ENCODE data around the gene TM6SF1. TPM values are rescaled to one million over a fixed set of nuclear protein-coding genes. Genes with fewer than 3 reads are reported as not detected.

Gene TM6SF1
- total and polyA plus RNA-seq, 4 donors, result 2.2 to 13.0 (median 9.6) TPM

GRCh38 chr15:83115410-83115809, 8.0 kb downstream of the TM6SF1 start:
- no peak overlapping the region for H3K27ac ChIP-seq (ENCODE audit: low read depth in 1 of 2, low read length in 2 of 2)
- DNase-seq, result no peak
- H3K4me3 ChIP-seq (ENCODE audit: low read length in 2 of 2), result no peak overlapping the region
- WGBS, 2 donors, result 94 to 96% methylated on average over 3 of the region's 3 CpGs
- no peaks in the 10 kb centered on the region for H3K9me3 ChIP-seq (ENCODE audit: control insufficient read depth, low read length)
- H3K36me3 ChIP-seq (ENCODE audit: control insufficient read depth in 1 of 2, insufficient read depth in 2 of 2, low read length in 1 of 2), result no peaks in the 10 kb centered on the region
- no peak for ATAC-seq (ENCODE audit: low FRiP score)
- no peaks in the 10 kb centered on the region for H3K27me3 ChIP-seq (ENCODE audit: control insufficient read depth in 1 of 2, insufficient read depth in 2 of 2, low read length in 1 of 2)
- no peaks in the 10 kb centered on the region for H3K4me1 ChIP-seq (ENCODE audit: control insufficient read depth in 1 of 2, insufficient read depth in 2 of 2, low read length in 2 of 2)
- intact Hi-C loops (cut with DNase I), result no loop called here

GRCh38 chr15:83115831-83116565, 8.6 kb downstream of the TM6SF1 start:
- no peaks in the 10 kb centered on the region for H3K27me3 ChIP-seq (ENCODE audit: control insufficient read depth in 1 of 2, insufficient read depth in 2 of 2, low read length in 1 of 2)
- 90 to 92% methylated on average over 11 of the region's 11 CpGs for WGBS, 2 donors
- ATAC-seq (ENCODE audit: low FRiP score) (no peak), DNase-seq (no peak)
- no peaks in the 10 kb centered on the region for H3K36me3 ChIP-seq (ENCODE audit: control insufficient read depth in 1 of 2, insufficient read depth in 2 of 2, low read length in 1 of 2)
- intact Hi-C loops (cut with DNase I), result no loop called here
- H3K4me1 ChIP-seq (ENCODE audit: control insufficient read depth in 1 of 2, insufficient read depth in 2 of 2, low read length in 2 of 2), result no peaks in the 10 kb centered on the region
- no peak overlapping the region for H3K27ac ChIP-seq (ENCODE audit: low read depth in 1 of 2, low read length in 2 of 2)
- H3K9me3 ChIP-seq (ENCODE audit: control insufficient read depth, low read length), result no peaks in the 10 kb centered on the region
- H3K4me3 ChIP-seq (ENCODE audit: low read length in 2 of 2), result no peak overlapping the region

GRCh38 chr15:83118291-83118827, 10.9 kb downstream of the TM6SF1 start:
- intact Hi-C loops (cut with DNase I), result no loop called here
- Histone ChIP-seq H3K36me3 (ENCODE audit: control insufficient read depth in 1 of 2, insufficient read depth in 2 of 2, low read length in 1 of 2) (no peaks in the 10 kb centered on the region), H3K4me3 (ENCODE audit: low read length in 2 of 2) (no peak overlapping the region), H3K27me3 (ENCODE audit: control insufficient read depth in 1 of 2, insufficient read depth in 2 of 2, low read length in 1 of 2) (no peaks in the 10 kb centered on the region), H3K27ac (ENCODE audit: low read depth in 1 of 2, low read length in 2 of 2) (no peak overlapping the region), H3K4me1 (ENCODE audit: control insufficient read depth in 1 of 2, insufficient read depth in 2 of 2, low read length in 2 of 2) (no peaks in the 10 kb centered on the region), H3K9me3 (ENCODE audit: control insufficient read depth, low read length) (no peaks in the 10 kb centered on the region)
- DNase-seq, result no peak
- WGBS, 2 donors, result 77 to 80% methylated on average over 6 of the region's 6 CpGs
- ATAC-seq (ENCODE audit: low FRiP score), result no peak

GRCh38 chr15:83118968-83119367, 11.5 kb downstream of the TM6SF1 start:
- no peaks in the 10 kb centered on the region for H3K27me3 ChIP-seq (ENCODE audit: control insufficient read depth in 1 of 2, insufficient read depth in 2 of 2, low read length in 1 of 2)
- H3K27ac ChIP-seq (ENCODE audit: low read depth in 1 of 2, low read length in 2 of 2), result no peak overlapping the region
- 80 to 84% methylated on average over 4 of the region's 4 CpGs for WGBS, 2 donors
- H3K4me3 ChIP-seq (ENCODE audit: low read length in 2 of 2), result no peak overlapping the region
- no peaks in the 10 kb centered on the region for H3K36me3 ChIP-seq (ENCODE audit: control insufficient read depth in 1 of 2, insufficient read depth in 2 of 2, low read length in 1 of 2)
- DNase-seq, result no peak
- intact Hi-C loops (cut with DNase I), result no loop called here
- H3K4me1 ChIP-seq (ENCODE audit: control insufficient read depth in 1 of 2, insufficient read depth in 2 of 2, low read length in 2 of 2), result no peaks in the 10 kb centered on the region
- ATAC-seq (ENCODE audit: low FRiP score), result no peak
- H3K9me3 ChIP-seq (ENCODE audit: control insufficient read depth, low read length), result no peaks in the 10 kb centered on the region

DNA sequence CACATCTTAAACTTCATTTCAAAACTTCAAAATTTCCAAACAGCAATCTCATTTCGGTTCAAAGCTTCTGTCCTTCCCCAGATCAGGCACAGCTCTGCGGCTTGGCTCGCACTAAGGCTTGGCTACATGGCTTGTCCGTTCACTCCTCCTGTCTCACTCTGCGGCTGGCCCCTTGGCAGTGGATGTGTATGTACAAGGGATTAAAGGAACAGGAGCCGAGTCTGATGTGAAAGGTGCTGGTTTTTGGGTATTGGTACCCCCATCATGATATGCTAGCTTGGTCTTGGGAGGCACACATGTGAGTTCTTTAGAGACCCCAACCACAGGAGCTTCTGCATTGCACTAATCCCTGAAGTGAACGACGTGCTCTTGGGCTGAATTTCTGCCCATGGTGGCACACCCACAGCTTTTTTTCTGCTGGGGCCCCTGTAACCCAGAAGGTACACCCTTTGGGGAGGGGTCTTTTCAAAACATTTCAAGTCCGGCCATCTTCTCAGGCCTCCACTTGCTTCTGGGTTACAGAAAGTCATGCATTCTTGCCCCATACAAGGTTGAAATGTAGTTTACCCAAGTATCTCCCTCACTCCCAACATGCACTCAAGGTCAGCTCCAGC, 12.6 kb downstream of the TM6SF1 start:
- 79 to 81% methylated on average over 9 of the region's 9 CpGs for WGBS, 2 donors
- no peak for DNase-seq

DNA sequence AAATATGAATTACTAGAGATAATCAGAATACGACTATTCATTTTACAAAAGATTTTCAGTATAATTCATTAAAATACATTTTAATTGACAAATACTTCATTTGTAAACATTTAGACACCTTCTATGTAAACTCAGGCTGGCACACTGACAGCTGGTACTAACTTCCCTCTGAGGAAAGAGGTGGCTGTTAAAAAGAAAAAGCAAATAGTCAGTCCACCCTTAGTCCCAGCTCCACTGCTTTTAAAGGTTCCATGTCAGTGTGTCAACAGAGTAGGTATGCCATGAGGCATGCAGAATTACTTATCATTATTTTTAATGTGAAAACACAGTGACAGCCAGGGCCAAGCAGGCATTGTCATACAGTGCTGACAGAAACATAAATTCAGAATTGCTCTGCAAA, 16.1 kb downstream of the TM6SF1 start:
- Histone ChIP-seq H3K27ac (ENCODE audit: low read depth in 1 of 2, low read length in 2 of 2) (no peak overlapping the region), H3K9me3 (ENCODE audit: control insufficient read depth, low read length) (no peaks in the 10 kb centered on the region), H3K27me3 (ENCODE audit: control insufficient read depth in 1 of 2, insufficient read depth in 2 of 2, low read length in 1 of 2) (no peaks in the 10 kb centered on the region), H3K4me3 (ENCODE audit: low read length in 2 of 2) (no peak overlapping the region), H3K4me1 (ENCODE audit: control insufficient read depth in 1 of 2, insufficient read depth in 2 of 2, low read length in 2 of 2) (no peaks in the 10 kb centered on the region), H3K36me3 (ENCODE audit: control insufficient read depth in 1 of 2, insufficient read depth in 2 of 2, low read length in 1 of 2) (no peaks in the 10 kb centered on the region)
- intact Hi-C loops (cut with DNase I), result no loop called here
- WGBS, 2 donors, result 95 to 98% methylated on average over 1 of the region's 1 CpG
- DNase-seq (no peak), ATAC-seq (ENCODE audit: low FRiP score) (no peak)

More for the DNA sequence above, 12.6 kb downstream of the TM6SF1 start:
- no peak for ATAC-seq (ENCODE audit: low FRiP score)
- Histone ChIP-seq H3K9me3 (ENCODE audit: control insufficient read depth, low read length) (no peaks in the 10 kb centered on the region), H3K4me3 (ENCODE audit: low read length in 2 of 2) (no peak overlapping the region), H3K27ac (ENCODE audit: low read depth in 1 of 2, low read length in 2 of 2) (no peak overlapping the region), H3K27me3 (ENCODE audit: control insufficient read depth in 1 of 2, insufficient read depth in 2 of 2, low read length in 1 of 2) (no peaks in the 10 kb centered on the region), H3K4me1 (ENCODE audit: control insufficient read depth in 1 of 2, insufficient read depth in 2 of 2, low read length in 2 of 2) (no peaks in the 10 kb centered on the region), H3K36me3 (ENCODE audit: control insufficient read depth in 1 of 2, insufficient read depth in 2 of 2, low read length in 1 of 2) (no peaks in the 10 kb centered on the region)
- intact Hi-C loops (cut with DNase I), result no loop called here

GRCh38 chr15:83127547-83128150, 20.2 kb downstream of the TM6SF1 start:
- Histone ChIP-seq H3K36me3 (ENCODE audit: control insufficient read depth in 1 of 2, insufficient read depth in 2 of 2, low read length in 1 of 2) (no peaks in the 10 kb centered on the region), H3K9me3 (ENCODE audit: control insufficient read depth, low read length) (no peaks in the 10 kb centered on the region), H3K4me3 (ENCODE audit: low read length in 2 of 2) (no peak overlapping the region), H3K4me1 (ENCODE audit: control insufficient read depth in 1 of 2, insufficient read depth in 2 of 2, low read length in 2 of 2) (no peaks in the 10 kb centered on the region), H3K27me3 (ENCODE audit: control insufficient read depth in 1 of 2, insufficient read depth in 2 of 2, low read length in 1 of 2) (no peaks in the 10 kb centered on the region), H3K27ac (ENCODE audit: low read depth in 1 of 2, low read length in 2 of 2) (no peak overlapping the region)
- no peak for DNase-seq
- ATAC-seq (ENCODE audit: low FRiP score), result no peak
- WGBS, 2 donors, result 45% methylated on average over 3 of the region's 3 CpGs
- intact Hi-C loops (cut with DNase I), result no loop called here

- Histone ChIP-seq H3K36me3 (ENCODE audit: control insufficient read depth in 1 of 2, insufficient read depth in 2 of 2, low read length in 1 of 2) (no peaks in the 10 kb centered on the region), H3K27ac (ENCODE audit: low read depth in 1 of 2, low read length in 2 of 2) (no peak overlapping the region), H3K9me3 (ENCODE audit: control insufficient read depth, low read length) (no peaks in the 10 kb centered on the region), H3K27me3 (ENCODE audit: control insufficient read depth in 1 of 2, insufficient read depth in 2 of 2, low read length in 1 of 2) (no peaks in the 10 kb centered on the region), H3K4me1 (ENCODE audit: control insufficient read depth in 1 of 2, insufficient read depth in 2 of 2, low read length in 2 of 2) (no peaks in the 10 kb centered on the region), H3K4me3 (ENCODE audit: low read length in 2 of 2) (no peak overlapping the region)
- intact Hi-C loops (cut with DNase I), result no loop called here
- ATAC-seq (ENCODE audit: low FRiP score) (no peak), DNase-seq (no peak)
- WGBS, 2 donors, result 84 to 92% methylated on average over 2 of the region's 2 CpGs
These were observed 22.3 kb downstream of the TM6SF1 start for GRCh38 chr15:83129791-83130190.

Data from aorta (tissue), 5 donors.